Osteoblast (primary cell): Measurements from ENCODE around the gene ELMOD3. TPM values are rescaled to one million over a fixed set of nuclear protein-coding genes. Genes with fewer than 3 reads are reported as not detected.

Experiments used
- DNase-seq: peaks from one replicate; pipeline ENCODE4 v3.0.0; 2011; ENCODE audit warnings: low spot score, mixed read lengths; ENCODE audit not compliant: insufficient read length; ENCODE audit errors: missing footprints
- H2AFZ ChIP-seq: 2 replicates; pipeline ENCODE4 v1.6.0; 2011; ENCODE audit warnings: mild to moderate bottlenecking, low read length
- H3K27ac ChIP-seq: 2 replicates; pipeline ENCODE4 v1.5.1; 2011; ENCODE audit warnings: mild to moderate bottlenecking, low read depth, low read length, moderate library complexity
- H3K27me3 ChIP-seq: 2 replicates; pipeline ENCODE4 v1.6.0; 2012; ENCODE audit warnings: mild to moderate bottlenecking, control low read depth, inconsistent platforms, low read length, moderate library complexity; ENCODE audit not compliant: insufficient read depth
- H3K36me3 ChIP-seq: 2 replicates; pipeline ENCODE4 v1.5.1; 2011; ENCODE audit warnings: mild to moderate bottlenecking, low read length, control low read depth, moderate library complexity; ENCODE audit not compliant: insufficient read depth
- H3K4me1 ChIP-seq: 2 replicates; pipeline ENCODE4 v1.5.1; 2011; ENCODE audit warnings: mild to moderate bottlenecking, low read length, control low read depth, moderate library complexity; ENCODE audit not compliant: insufficient read depth
- H3K4me2 ChIP-seq: 2 replicates; pipeline ENCODE4 v1.6.0; 2011; ENCODE audit warnings: mild to moderate bottlenecking, low read length; ENCODE audit not compliant: insufficient read depth
- H3K4me3 ChIP-seq: fragments of 200-600 bp; sonication (generic); 3 replicates; pipeline ENCODE4 v1.5.1; 2012; ENCODE audit warnings: mild to moderate bottlenecking, low read length, inconsistent platforms; ENCODE audit not compliant: insufficient read depth
- H3K79me2 ChIP-seq: 2 replicates; pipeline ENCODE4 v1.6.0; 2012; ENCODE audit warnings: mild to moderate bottlenecking, low read length, control low read depth, inconsistent platforms; ENCODE audit not compliant: insufficient read depth
- H3K9me3 ChIP-seq: 2 replicates; pipeline ENCODE4 v1.5.1; 2011; ENCODE audit warnings: low read depth, low read length, control low read depth
- H4K20me1 ChIP-seq: 2 replicates; pipeline ENCODE4 v1.6.0; 2012; ENCODE audit warnings: mild to moderate bottlenecking, low read length, control low read depth; ENCODE audit not compliant: insufficient read depth
- total RNA-seq: library from RNA; depleted of rRNA; stranded (reverse); fragments of >200 nt; gene quantifications from 2 replicates; pipeline ENCODE4 v1.2.3, GENCODE V29; 2012
- TF ChIP-seq, protein P1 (sequence below): IDR thresholded peaks from 2 replicates; pipeline ENCODE4 v1.5.1; 2011; ENCODE audit warnings: mild to moderate bottlenecking, low read depth, low read length, moderate library complexity; ENCODE audit errors: extremely low read depth

Gene ELMOD3
- total RNA-seq, 1 donor: 22.1 TPM

GRCh38 chr2:85431570-85432205, 77.1 kb downstream of the ELMOD3 start:
- Histone ChIP-seq H3K4me1 (peaks cover 14% of the 10 kb centered on the region), H3K4me2 (no peak overlapping the region), H3K9me3 (no peaks in the 10 kb centered on the region), H3K4me3 (no peak overlapping the region), H3K27me3 (no peaks in the 10 kb centered on the region), H3K36me3 (no peaks in the 10 kb centered on the region), H3K79me2 (no peaks in the 10 kb centered on the region), H3K27ac (no peak overlapping the region), H4K20me1 (no peaks in the 10 kb centered on the region), H2AFZ (no peak overlapping the region)
- TF ChIP-seq, protein P1, sequence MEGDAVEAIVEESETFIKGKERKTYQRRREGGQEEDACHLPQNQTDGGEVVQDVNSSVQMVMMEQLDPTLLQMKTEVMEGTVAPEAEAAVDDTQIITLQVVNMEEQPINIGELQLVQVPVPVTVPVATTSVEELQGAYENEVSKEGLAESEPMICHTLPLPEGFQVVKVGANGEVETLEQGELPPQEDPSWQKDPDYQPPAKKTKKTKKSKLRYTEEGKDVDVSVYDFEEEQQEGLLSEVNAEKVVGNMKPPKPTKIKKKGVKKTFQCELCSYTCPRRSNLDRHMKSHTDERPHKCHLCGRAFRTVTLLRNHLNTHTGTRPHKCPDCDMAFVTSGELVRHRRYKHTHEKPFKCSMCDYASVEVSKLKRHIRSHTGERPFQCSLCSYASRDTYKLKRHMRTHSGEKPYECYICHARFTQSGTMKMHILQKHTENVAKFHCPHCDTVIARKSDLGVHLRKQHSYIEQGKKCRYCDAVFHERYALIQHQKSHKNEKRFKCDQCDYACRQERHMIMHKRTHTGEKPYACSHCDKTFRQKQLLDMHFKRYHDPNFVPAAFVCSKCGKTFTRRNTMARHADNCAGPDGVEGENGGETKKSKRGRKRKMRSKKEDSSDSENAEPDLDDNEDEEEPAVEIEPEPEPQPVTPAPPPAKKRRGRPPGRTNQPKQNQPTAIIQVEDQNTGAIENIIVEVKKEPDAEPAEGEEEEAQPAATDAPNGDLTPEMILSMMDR: no peak
- DNase-seq: peak; percentile 86

- Histone ChIP-seq H3K4me1 (peaks cover 23% of the 10 kb centered on the region), H3K79me2 (no peaks in the 10 kb centered on the region), H3K9me3 (no peaks in the 10 kb centered on the region), H3K27me3 (no peaks in the 10 kb centered on the region), H2AFZ (peak overlapping the region; percentile 6), H3K4me2 (no peak overlapping the region), H4K20me1 (no peaks in the 10 kb centered on the region), H3K27ac (no peak overlapping the region), H3K36me3 (no peaks in the 10 kb centered on the region), H3K4me3 (no peak overlapping the region)
- TF ChIP-seq, protein P1: no peak
- peak; percentile 99 for DNase-seq
Observed at GRCh38 chr2:85433511-85434089, 79.0 kb downstream of the ELMOD3 start.

DNA sequence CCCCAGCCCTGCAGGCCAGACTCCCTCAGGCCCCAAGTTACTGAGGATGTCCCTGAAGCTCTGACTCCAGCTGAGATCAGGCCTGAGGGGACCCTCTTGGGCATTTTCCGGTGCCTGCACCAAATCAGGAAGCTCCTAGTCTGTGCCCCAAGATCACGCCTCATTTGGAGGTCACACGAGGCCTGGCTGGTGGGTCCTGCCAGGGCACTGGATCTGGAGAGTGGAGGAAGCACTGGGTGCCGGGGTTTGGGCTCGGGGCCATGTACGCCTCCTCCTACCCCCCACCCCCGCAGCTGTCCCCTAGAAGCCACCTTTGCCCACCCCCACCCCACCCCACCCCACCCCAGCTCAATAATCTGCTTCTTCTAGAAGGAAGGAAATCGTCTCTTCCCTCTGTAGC, 80.1 kb downstream of the ELMOD3 start:
- H3K4me2 ChIP-seq: no peak overlapping the region
- no peak overlapping the region for H2AFZ ChIP-seq
- H3K4me3 ChIP-seq: no peak overlapping the region
- peaks cover 24% of the 10 kb centered on the region for H3K4me1 ChIP-seq
- DNase-seq: no peak
- H3K27me3 ChIP-seq: no peaks in the 10 kb centered on the region
- no peaks in the 10 kb centered on the region for H3K79me2 ChIP-seq
- H3K36me3 ChIP-seq: no peaks in the 10 kb centered on the region
- no peaks in the 10 kb centered on the region for H4K20me1 ChIP-seq
- H3K9me3 ChIP-seq: no peaks in the 10 kb centered on the region
- no peak overlapping the region for H3K27ac ChIP-seq
- TF ChIP-seq, protein P1: no peak

DNA sequence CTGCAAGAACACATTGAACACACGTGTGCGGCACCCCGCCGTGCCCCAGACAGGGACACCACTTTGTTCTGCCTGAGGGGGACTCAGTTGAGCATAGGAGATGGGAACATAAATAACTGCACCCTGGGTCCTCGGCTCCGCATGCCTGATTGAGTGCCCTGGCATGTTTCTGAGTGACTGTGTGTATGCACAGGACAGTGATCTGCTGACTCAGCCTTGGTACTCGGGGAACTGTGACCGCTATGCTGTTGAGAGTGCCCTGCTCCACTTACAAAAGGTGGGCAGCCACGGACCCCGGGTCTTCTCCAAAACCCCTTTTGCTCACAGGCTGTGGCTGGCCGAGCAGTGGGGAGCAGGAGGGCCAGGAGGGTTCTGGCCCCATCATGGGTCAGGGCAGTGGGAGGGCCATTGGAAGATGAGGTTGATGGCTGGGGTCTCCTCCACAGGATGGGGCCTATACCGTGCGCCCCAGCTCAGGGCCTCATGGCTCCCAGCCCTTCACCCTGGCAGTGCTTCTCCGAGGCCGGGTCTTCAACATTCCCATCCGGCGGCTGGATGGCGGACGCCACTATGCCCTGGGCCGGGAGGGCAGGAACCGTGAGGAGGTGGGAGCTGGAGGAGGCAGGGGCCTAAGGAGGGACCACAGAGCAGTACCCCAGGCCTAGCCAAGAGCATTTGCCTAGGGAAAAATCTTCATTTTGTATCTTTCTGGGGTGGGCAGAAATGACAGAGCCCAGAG, 80.8 kb downstream of the ELMOD3 start:
- no peak overlapping the region for H2AFZ ChIP-seq
- no peaks in the 10 kb centered on the region for H3K9me3 ChIP-seq
- H3K4me1 ChIP-seq: peaks cover 24% of the 10 kb centered on the region
- H3K79me2 ChIP-seq: no peaks in the 10 kb centered on the region
- no peak overlapping the region for H3K4me2 ChIP-seq
- H4K20me1 ChIP-seq: no peaks in the 10 kb centered on the region
- no peak for DNase-seq
- H3K27me3 ChIP-seq: no peaks in the 10 kb centered on the region
- H3K4me3 ChIP-seq: no peak overlapping the region
- TF ChIP-seq, protein P1: no peak
- no peak overlapping the region for H3K27ac ChIP-seq
- no peaks in the 10 kb centered on the region for H3K36me3 ChIP-seq
